Hematopoietic multipotent progenitor cell (in vitro differentiated cells): Measurements from ENCODE around the gene CRABP1. TPM values are rescaled to one million over a fixed set of nuclear protein-coding genes. Genes with fewer than 3 reads are reported as not detected.

Experiments used
- DNase-seq, 3 donors: peaks; one replicate each; pipeline ENCODE4 v3.0.0-alpha.2; 2011 to 2015; ENCODE audit warnings: low read depth in 2 of 3, low spot score in 2 of 3
- small RNA-seq: library from RNA; depleted of rRNA; stranded (forward); fragments of <200 nt; gene quantifications from one replicate; pipeline ENCODE3, GENCODE V24; 2012
- total RNA-seq: library from RNA; depleted of rRNA; stranded (reverse); fragments of >200 nt; gene quantifications from one replicate; pipeline ENCODE4 v1.2.3, GENCODE V29; 2012

CRABP1 gene
- total RNA-seq, 1 donor, result 1.3 TPM

GRCh38 chr15:78397382-78397781, 57.2 kb downstream of the CRABP1 start:
- no peak for DNase-seq

Small RNA genes within 50 kb of the gene (small RNA-seq; reads per million reads assigned to genes)
- not detected for gene AC090607.5

Other genes starting within 250 kb of the CRABP1 start
- gene SH2D7, start 247.8 kb upstream of the CRABP1 start, total RNA-seq, result not detected
- 6.7 TPM for gene CIB2, start 208.9 kb upstream of the CRABP1 start, total RNA-seq
- gene IDH3A, start 191.0 kb upstream of the CRABP1 start, total RNA-seq, result 11.8 TPM
- under 0.01 TPM for gene ACSBG1, start 105.8 kb upstream of the CRABP1 start, total RNA-seq
- 6.7 TPM for gene DNAJA4, start 75.8 kb upstream of the CRABP1 start, total RNA-seq
- gene SKIC8, start 40.7 kb upstream of the CRABP1 start, total RNA-seq, result 57.4 TPM
- 18.9 TPM for gene IREB2, start 97.9 kb downstream of the CRABP1 start, total RNA-seq
- gene HYKK, start 167.2 kb downstream of the CRABP1 start, total RNA-seq, result 0.81 TPM
- gene PSMA4, start 200.1 kb downstream of the CRABP1 start, total RNA-seq, result 95.1 TPM
- 1.6 TPM for gene CHRNA5, start 225.2 kb downstream of the CRABP1 start, total RNA-seq